ENCODE results near the gene SUSD3.

- TF ChIP-seq CTCF (IDR thresholded peaks at IDR 0.05) (no peak), POLR2A (IDR thresholded peaks at IDR 0.05) (no peak)
Observed at GRCh38 chr9:93077367-93077766, 18.9 kb downstream of the SUSD3 start.
